Esophagus muscularis mucosa (tissue), 4 donors: ENCODE measurements around the gene OBSCN. TPM values are rescaled to one million over a fixed set of nuclear protein-coding genes. Genes with fewer than 3 reads are reported as not detected.

ENCODE experiments used
- DNase-seq: peaks from one replicate; pipeline ENCODE4 v3.0.0-alpha.2; 2017; ENCODE audit errors: extremely low spot score
- H3K27ac ChIP-seq, 4 donors: fragments of 200-600 bp; sonication (generic); replicated peaks in 1 of 4; 1 replicate in 3 of 4; 2 replicates in 1 of 4; pipeline ENCODE4 v1.5.1; 2016 to 2019; ENCODE audit warnings: mild to moderate bottlenecking in 1 of 4
- H3K27me3 ChIP-seq, 4 donors: fragments of 200-600 bp; sonication (generic); one replicate each; pipeline versions ENCODE4 v1.5.1 to v1.6.0; 2016 to 2019
- H3K36me3 ChIP-seq, 4 donors: fragments of 200-600 bp; sonication (generic); one replicate each; pipeline ENCODE4 v1.5.1; 2016 to 2019
- H3K4me1 ChIP-seq, 4 donors: fragments of 200-600 bp; sonication (generic); one replicate each; pipeline ENCODE4 v1.5.1; 2016 to 2019
- H3K4me3 ChIP-seq, 4 donors: fragments of 200-600 bp; sonication (generic); 1 replicate in 2 of 4; 2 replicates in 2 of 4; pipeline ENCODE4 v1.5.1; 2016 to 2019; ENCODE audit warnings: mild to moderate bottlenecking in 4 of 4, moderate library complexity in 1 of 4
- H3K9me3 ChIP-seq, 4 donors: fragments of 200-600 bp; sonication (generic); 1 replicate in 3 of 4; 2 replicates in 1 of 4; pipeline ENCODE4 v1.5.1; 2016 to 2019
- CTCF ChIP-seq, 3 experiments: fragments of 200-600 bp in 2 of 3; fragments of 450-650 bp in 1 of 3; sonication (generic) in 2 of 3; IDR thresholded peaks; one replicate each; pipeline ENCODE4 v1.5.1; 2017 to 2019; ENCODE audit warnings: antibody characterized with exemption in 3 of 3, mild to moderate bottlenecking in 2 of 3, moderate library complexity in 1 of 3
- EP300 ChIP-seq: sonication (generic); formaldehyde crosslinking; IDR thresholded peaks from one replicate; pipeline ENCODE4 v1.6.1; 2017; ENCODE audit warnings: antibody characterized with exemption
- POLR2A ChIP-seq: fragments of 450-650 bp; IDR thresholded peaks from one replicate; pipeline ENCODE4 v1.6.1; 2017; ENCODE audit warnings: antibody characterized with exemption, moderate library complexity, mild to moderate bottlenecking, low read depth
- POLR2AphosphoS5 ChIP-seq, 2 donors: sonication (generic); formaldehyde crosslinking; IDR thresholded peaks; one replicate each; pipeline ENCODE4 v1.6.1; 2017; ENCODE audit warnings: antibody characterized with exemption in 2 of 2
- WGBS: methylation state at CpG from one replicate; pipeline ENCODE4 v1.1.5; 2018; 5-methylcytosine and 5-hydroxymethylcytosine counted together
- intact Hi-C: fragments of 100-400 bp; cut with DNase I; formaldehyde crosslinking; loops from one replicate; pipeline ENCODE4 v1.15.1; 2023
- total RNA-seq, 4 donors: library from RNA; depleted of rRNA; stranded (reverse); fragments of >200 nt; gene quantifications; one replicate each; pipeline versions ENCODE4 v1.1.0 to v1.2.1, GENCODE V29; 2016

OBSCN gene
- total RNA-seq, 4 donors from 2014 or later: 12.6 to 31.4 (median 17.8) TPM

GRCh38 chr1:228356897-228357680, 149.2 kb downstream of the OBSCN start:
- TF ChIP-seq CTCF (IDR thresholded peaks at IDR 0.05): no peak
- TF ChIP-seq EP300: no peak
- no peak for TF ChIP-seq POLR2A
- TF ChIP-seq POLR2AphosphoS5 (IDR thresholded peaks at IDR 0.05): no peak
- H3K9me3 ChIP-seq: no peaks in the 10 kb centered on the region
- H3K27ac ChIP-seq: no peak overlapping the region
- no peak overlapping the region for H3K4me3 ChIP-seq
- peaks cover 0 to 35% (median 0%) of the 10 kb centered on the region in 4 donors for H3K36me3 ChIP-seq
- no peaks in the 10 kb centered on the region for H3K4me1 ChIP-seq
- peaks cover 0 to 19% (median 0%) of the 10 kb centered on the region in 4 donors for H3K27me3 ChIP-seq
- intact Hi-C loops: no loop called here
- DNase-seq: no peak
- WGBS: 83% methylated on average over 8 of the region's 8 CpGs

- 74% methylated on average over 4 of the region's 4 CpGs for WGBS
- H3K27ac ChIP-seq: no peak overlapping the region
- H3K4me1 ChIP-seq: no peaks in the 10 kb centered on the region
- no peak overlapping the region for H3K4me3 ChIP-seq
- no peak for TF ChIP-seq POLR2AphosphoS5 (IDR thresholded peaks at IDR 0.05)
- TF ChIP-seq EP300: no peak
- no peak for TF ChIP-seq POLR2A
- no peak for TF ChIP-seq CTCF (IDR thresholded peaks at IDR 0.05)
- intact Hi-C loops: no loop called here
- DNase-seq: no peak
- no peaks in the 10 kb centered on the region for H3K9me3 ChIP-seq
- H3K36me3 ChIP-seq: peaks cover 0 to 24% (median 0%) of the 10 kb centered on the region in 4 donors
- peaks cover 0 to 30% (median 0%) of the 10 kb centered on the region in 4 donors for H3K27me3 ChIP-seq
Measured at GRCh38 chr1:228358039-228358763, 150.4 kb downstream of the OBSCN start.

GRCh38 chr1:228358764-228359612, 151.1 kb downstream of the OBSCN start:
- 88% methylated on average over 4 of the region's 19 CpGs for WGBS
- intact Hi-C loops: no loop called here
- H3K27ac ChIP-seq: no peak overlapping the region
- DNase-seq: no peak
- H3K4me1 ChIP-seq: no peaks in the 10 kb centered on the region
- H3K36me3 ChIP-seq: peaks cover 0 to 20% (median 0%) of the 10 kb centered on the region in 4 donors
- H3K4me3 ChIP-seq: no peak overlapping the region
- TF ChIP-seq POLR2AphosphoS5 (IDR thresholded peaks at IDR 0.05): no peak
- no peak for TF ChIP-seq EP300
- TF ChIP-seq POLR2A: no peak
- no peak for TF ChIP-seq CTCF (IDR thresholded peaks at IDR 0.05)
- no peaks in the 10 kb centered on the region for H3K9me3 ChIP-seq
- peaks cover 0 to 37% (median 0%) of the 10 kb centered on the region in 4 donors for H3K27me3 ChIP-seq

GRCh38 chr1:228359613-228360532, 152.0 kb downstream of the OBSCN start:
- 87% methylated on average over 26 of the region's 45 CpGs for WGBS
- no peak overlapping the region for H3K4me3 ChIP-seq
- intact Hi-C loops: no loop called here
- no peaks in the 10 kb centered on the region for H3K9me3 ChIP-seq
- no peak overlapping the region for H3K27ac ChIP-seq
- H3K4me1 ChIP-seq: no peaks in the 10 kb centered on the region
- DNase-seq: no peak
- H3K27me3 ChIP-seq: peaks cover 0 to 46% (median 0%) of the 10 kb centered on the region in 4 donors
- TF ChIP-seq POLR2A (no peak), POLR2AphosphoS5 (IDR thresholded peaks at IDR 0.05) (no peak), CTCF (IDR thresholded peaks at IDR 0.05) (no peak), EP300 (no peak)
- peaks cover 0 to 13% (median 0%) of the 10 kb centered on the region in 4 donors for H3K36me3 ChIP-seq
